MM.1S (cell line): ENCODE data around the gene ARL5C.

Experiments
- DNase-seq: peaks from one replicate; pipeline ENCODE4 v3.0.0-alpha.2; 2015
- H2AFZ ChIP-seq: fragments of 300-600 bp; sonication (generic); 2 replicates; pipeline ENCODE4 v1.6.0; 2016; ENCODE audit warnings: antibody characterized with exemption, low read length
- H3F3A ChIP-seq: fragments of 300-600 bp; sonication (generic); 2 replicates; pipeline ENCODE4 v1.6.1; 2016; ENCODE audit warnings: mild to moderate bottlenecking, antibody characterized with exemption, low read length, moderate library complexity, mixed read lengths; ENCODE audit not compliant: insufficient read depth
- H3K27ac ChIP-seq: fragments of 300-600 bp; sonication (generic); 2 replicates; pipeline ENCODE4 v1.5.1; 2016; ENCODE audit warnings: mild to moderate bottlenecking, low read length
- H3K27me3 ChIP-seq: fragments of 300-600 bp; sonication (generic); replicated peaks from 2 replicates; pipeline ENCODE4 v1.6.0; 2016; ENCODE audit warnings: low read length; ENCODE audit not compliant: insufficient read depth
- H3K36me3 ChIP-seq: fragments of 300-600 bp; sonication (generic); replicated peaks from 2 replicates; pipeline ENCODE4 v1.6.1; 2016; ENCODE audit warnings: mild to moderate bottlenecking, low read length, mixed read lengths; ENCODE audit not compliant: insufficient read depth
- H3K4me1 ChIP-seq: fragments of 300-600 bp; sonication (generic); 2 replicates; pipeline ENCODE4 v1.6.1; 2016; ENCODE audit warnings: low read length, mixed read lengths
- H3K4me2 ChIP-seq: fragments of 300-600 bp; sonication (generic); 2 replicates; pipeline ENCODE4 v1.6.0; 2016; ENCODE audit warnings: low read depth, low read length
- H3K4me3 ChIP-seq: fragments of 300-600 bp; sonication (generic); 2 replicates; pipeline ENCODE4 v1.5.1; 2016; ENCODE audit warnings: low read length, mixed read lengths
- H3K79me2 ChIP-seq: fragments of 300-600 bp; sonication (generic); 2 replicates; pipeline ENCODE4 v1.6.1; 2016; ENCODE audit warnings: mixed run types, low read length, mixed read lengths
- H3K9ac ChIP-seq: fragments of 300-600 bp; sonication (generic); 2 replicates; pipeline ENCODE4 v1.6.1; 2016; ENCODE audit warnings: low read length, mixed read lengths
- H3K9me2 ChIP-seq: fragments of 300-600 bp; sonication (generic); replicated peaks from 2 replicates; pipeline ENCODE4 v1.6.1; 2016; ENCODE audit warnings: mild to moderate bottlenecking, low read length, mixed read lengths; ENCODE audit not compliant: insufficient read depth
- H3K9me3 ChIP-seq: fragments of 300-600 bp; sonication (generic); replicated peaks from 2 replicates; pipeline ENCODE4 v1.6.1; 2016; ENCODE audit warnings: mild to moderate bottlenecking, low read length, mixed read lengths; ENCODE audit not compliant: insufficient read depth
- H4K20me1 ChIP-seq: fragments of 300-600 bp; sonication (generic); 2 replicates; pipeline ENCODE4 v1.6.1; 2016; ENCODE audit warnings: mild to moderate bottlenecking, low read length, moderate library complexity, mixed read lengths; ENCODE audit not compliant: insufficient read depth
- EZH2 ChIP-seq: fragments of 300-600 bp; sonication (generic); optimal IDR thresholded peaks from 2 replicates; pipeline ENCODE3; 2017; ENCODE audit warnings: low read depth, mild to moderate bottlenecking, antibody characterized with exemption, low read length, mixed read lengths
- EZH2phosphoT487 ChIP-seq: fragments of 300-600 bp; sonication (generic); IDR thresholded peaks from 2 replicates; pipeline ENCODE4 v1.6.1; 2018; ENCODE audit warnings: antibody characterized with exemption, low read length
- TF ChIP-seq, protein P1 (sequence below): fragments of 300-600 bp; sonication (generic); IDR thresholded peaks from 2 replicates; pipeline ENCODE4 v1.5.1; 2016; ENCODE audit warnings: antibody characterized with exemption, low read length, mixed read lengths

The ARL5C gene

DNA sequence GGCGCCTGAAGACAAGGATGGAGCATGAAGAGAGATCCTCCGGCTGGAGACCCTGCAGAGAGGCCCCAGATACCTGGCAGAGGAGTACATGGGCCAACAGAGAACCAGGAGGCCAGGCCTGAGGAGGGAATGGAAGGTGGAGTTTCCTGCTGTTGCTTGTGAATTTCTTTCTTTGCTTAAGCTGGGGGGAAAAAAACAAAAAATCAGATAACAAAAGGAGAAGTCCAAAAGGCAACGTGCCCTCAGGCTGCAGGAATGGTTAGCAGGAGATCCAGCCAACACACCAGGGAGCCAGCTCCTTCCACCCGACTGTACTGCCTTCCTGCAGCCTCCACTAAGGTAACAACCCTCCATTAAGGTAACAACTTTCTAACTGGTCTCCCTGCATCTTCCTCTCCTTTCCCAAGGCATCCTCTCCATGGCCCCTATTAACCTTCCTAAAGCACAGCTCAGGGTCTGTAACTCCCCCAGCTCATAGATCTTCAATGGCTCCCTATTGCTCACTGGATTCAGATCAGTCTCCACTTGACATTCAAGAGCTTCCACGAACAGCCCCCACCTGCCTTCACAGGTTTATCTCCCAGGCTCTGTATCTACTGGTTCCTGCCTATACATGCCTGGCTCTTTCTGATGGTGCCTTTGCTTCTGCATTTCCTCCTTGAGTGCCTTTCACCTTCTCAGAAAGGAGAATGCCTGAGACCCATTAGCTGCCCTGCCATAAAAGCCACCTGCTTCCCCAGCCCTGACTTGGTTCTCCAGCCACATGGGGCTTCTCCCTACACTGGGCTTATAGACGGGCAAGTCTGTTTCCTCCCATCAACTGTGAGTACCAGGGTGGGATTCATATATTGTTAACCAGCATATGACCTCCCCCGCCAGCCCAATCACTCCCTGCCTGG lies 725 bp upstream of the ARL5C start:
- Histone ChIP-seq H3K4me2 (peak overlapping the region; percentile 48), H4K20me1 (no peaks in the 10 kb centered on the region), H3K9ac (no peak overlapping the region)

DNA sequence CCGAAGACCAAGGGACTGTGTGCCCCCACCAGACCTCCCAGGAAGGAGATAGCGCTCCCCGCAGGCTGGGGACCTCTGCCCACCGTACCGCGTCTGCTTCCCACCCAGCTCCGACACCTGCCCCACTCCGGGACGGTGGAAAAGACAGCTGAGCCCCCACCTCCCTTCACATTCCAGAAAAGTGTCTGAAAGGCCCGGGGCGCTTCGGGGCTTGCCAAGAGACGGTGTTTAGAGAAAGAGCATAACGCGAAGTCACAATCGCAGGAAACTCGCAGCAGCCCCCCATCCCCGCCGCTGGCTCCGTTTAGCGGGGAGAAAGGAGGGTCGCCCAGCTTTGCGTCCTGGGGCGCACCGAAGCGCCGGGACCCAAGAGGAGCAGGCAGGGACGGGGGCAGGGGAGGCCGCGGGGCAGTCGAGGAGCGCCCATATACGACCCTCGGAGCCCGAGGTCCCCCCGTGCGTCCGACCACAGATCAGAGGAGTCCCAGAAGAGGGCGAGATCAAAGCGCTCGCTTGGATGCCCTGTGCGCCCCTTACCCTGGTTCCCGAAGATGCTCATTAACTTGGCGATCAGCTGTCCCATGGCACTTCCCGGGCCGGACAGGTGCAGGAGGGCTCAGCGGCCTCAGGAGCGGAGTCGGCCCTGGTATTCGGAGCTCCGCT lies 652 bp downstream of the ARL5C start:
- Histone ChIP-seq H3K4me3 (peak overlapping the region; percentile 58), H4K20me1 (no peaks in the 10 kb centered on the region), H3K27me3 (no peaks in the 10 kb centered on the region), H3K9me2 (no peaks in the 10 kb centered on the region), H3K9me3 (no peaks in the 10 kb centered on the region), H3K9ac (peak overlapping the region; percentile 33; the same call in 1 of the 2 replicates), H3K36me3 (no peaks in the 10 kb centered on the region), H3K4me2 (peak overlapping the region; percentile 78), H3K4me1 (peaks cover 16% of the 10 kb centered on the region), H3K79me2 (no peaks in the 10 kb centered on the region), H2AFZ (peak overlapping the region; percentile 96), H3K27ac (no peak overlapping the region), H3F3A (peaks cover 13% of the 10 kb centered on the region; the same call in 1 of the 2 replicates)
- TF ChIP-seq EZH2phosphoT487 (no peak), EZH2 (no peak)
- TF ChIP-seq, protein P1, sequence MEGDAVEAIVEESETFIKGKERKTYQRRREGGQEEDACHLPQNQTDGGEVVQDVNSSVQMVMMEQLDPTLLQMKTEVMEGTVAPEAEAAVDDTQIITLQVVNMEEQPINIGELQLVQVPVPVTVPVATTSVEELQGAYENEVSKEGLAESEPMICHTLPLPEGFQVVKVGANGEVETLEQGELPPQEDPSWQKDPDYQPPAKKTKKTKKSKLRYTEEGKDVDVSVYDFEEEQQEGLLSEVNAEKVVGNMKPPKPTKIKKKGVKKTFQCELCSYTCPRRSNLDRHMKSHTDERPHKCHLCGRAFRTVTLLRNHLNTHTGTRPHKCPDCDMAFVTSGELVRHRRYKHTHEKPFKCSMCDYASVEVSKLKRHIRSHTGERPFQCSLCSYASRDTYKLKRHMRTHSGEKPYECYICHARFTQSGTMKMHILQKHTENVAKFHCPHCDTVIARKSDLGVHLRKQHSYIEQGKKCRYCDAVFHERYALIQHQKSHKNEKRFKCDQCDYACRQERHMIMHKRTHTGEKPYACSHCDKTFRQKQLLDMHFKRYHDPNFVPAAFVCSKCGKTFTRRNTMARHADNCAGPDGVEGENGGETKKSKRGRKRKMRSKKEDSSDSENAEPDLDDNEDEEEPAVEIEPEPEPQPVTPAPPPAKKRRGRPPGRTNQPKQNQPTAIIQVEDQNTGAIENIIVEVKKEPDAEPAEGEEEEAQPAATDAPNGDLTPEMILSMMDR, result no peak
- DNase-seq, result no peak

More for the DNA sequence above, 725 bp upstream of the ARL5C start:
- peaks cover 16% of the 10 kb centered on the region for H3K4me1 ChIP-seq
- no peak overlapping the region for H2AFZ ChIP-seq
- H3K4me3 ChIP-seq, result no peak overlapping the region
- TF ChIP-seq EZH2phosphoT487 (no peak), EZH2 (no peak)
- TF ChIP-seq, protein P1, result no peak
- H3K27me3 ChIP-seq, result no peaks in the 10 kb centered on the region
- no peaks in the 10 kb centered on the region for H3K9me2 ChIP-seq
- peaks cover 13% of the 10 kb centered on the region; the same call in 1 of the 2 replicates for H3F3A ChIP-seq
- no peak for DNase-seq
- H3K79me2 ChIP-seq, result no peaks in the 10 kb centered on the region
- H3K36me3 ChIP-seq, result no peaks in the 10 kb centered on the region
- H3K9me3 ChIP-seq, result no peaks in the 10 kb centered on the region
- H3K27ac ChIP-seq, result no peak overlapping the region

DNA sequence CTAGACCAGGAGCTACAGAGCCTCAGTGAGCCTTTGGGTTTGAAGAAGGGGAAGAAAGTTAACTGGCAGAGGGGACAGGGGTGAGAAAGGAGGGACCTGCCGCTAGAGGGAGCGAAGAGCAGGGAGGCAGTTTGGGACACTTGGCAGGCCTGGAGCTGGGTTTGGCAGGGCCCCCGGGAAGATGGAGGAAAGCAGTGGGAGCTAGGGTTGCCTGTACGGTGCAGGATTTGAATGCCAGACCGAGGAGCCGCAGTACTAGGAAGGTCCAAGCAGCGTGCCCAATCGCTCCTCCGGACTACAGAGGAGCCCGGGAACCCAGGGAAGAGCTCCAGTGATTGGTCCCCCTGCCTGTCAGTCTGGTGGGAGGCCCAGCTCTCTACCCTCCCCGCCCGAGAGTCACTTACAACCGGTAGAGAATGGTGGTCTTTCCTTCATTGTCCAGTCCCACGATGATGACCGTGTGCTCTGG lies 1.3 kb downstream of the ARL5C start:
- Histone ChIP-seq H3K27ac (no peak overlapping the region), H3K27me3 (no peaks in the 10 kb centered on the region), H3K79me2 (no peaks in the 10 kb centered on the region), H3K9me3 (no peaks in the 10 kb centered on the region), H3K4me3 (peak overlapping the region; percentile 58), H2AFZ (peak overlapping the region; percentile 96), H3K9ac (peak overlapping the region; percentile 33; the same call in 1 of the 2 replicates), H3K4me1 (peaks cover 16% of the 10 kb centered on the region), H4K20me1 (no peaks in the 10 kb centered on the region), H3K9me2 (no peaks in the 10 kb centered on the region), H3F3A (peaks cover 13% of the 10 kb centered on the region; the same call in 1 of the 2 replicates), H3K36me3 (no peaks in the 10 kb centered on the region), H3K4me2 (peak overlapping the region; percentile 78)
- DNase-seq, result peak; percentile 89
- TF ChIP-seq EZH2, result no peak
- TF ChIP-seq, protein P1, result peak; percentile 89
- TF ChIP-seq EZH2phosphoT487, result no peak
